Dendritic cell treated with granulocyte-macrophage colony-stimulating factor and Interleukin-4, amounts not matched to agents 40 ng/mL and 50 ng/mL, for 4 days (primary cell): ENCODE measurements around the gene TEDC2.

Experiments
- H3K27ac Mint-ChIP-seq: one replicate; pipeline ENCODE4 v1.8.0; 2022; ENCODE audit warnings: mild to moderate bottlenecking, mixed read lengths
- H3K27me3 Mint-ChIP-seq: one replicate; pipeline ENCODE4 v1.8.0; 2022; ENCODE audit warnings: mild to moderate bottlenecking, mixed read lengths
- H3K36me3 Mint-ChIP-seq: one replicate; pipeline ENCODE4 v1.8.0; 2022; ENCODE audit warnings: low read depth, mixed read lengths
- H3K4me1 Mint-ChIP-seq: one replicate; pipeline ENCODE4 v1.8.0; 2022; ENCODE audit warnings: low read depth, mixed read lengths
- H3K4me3 Mint-ChIP-seq: one replicate; pipeline ENCODE4 v1.8.0; 2022; ENCODE audit warnings: mild to moderate bottlenecking, moderate library complexity, mixed read lengths
- H3K9me3 Mint-ChIP-seq: one replicate; pipeline ENCODE4 v1.8.0; 2022; ENCODE audit warnings: mixed read lengths
- intact Hi-C: fragments of 100-400 bp; cut with micrococcal nuclease; formaldehyde crosslinking; loops from one replicate; pipeline ENCODE4 v1.15.0; 2022

TEDC2 gene

DNA sequence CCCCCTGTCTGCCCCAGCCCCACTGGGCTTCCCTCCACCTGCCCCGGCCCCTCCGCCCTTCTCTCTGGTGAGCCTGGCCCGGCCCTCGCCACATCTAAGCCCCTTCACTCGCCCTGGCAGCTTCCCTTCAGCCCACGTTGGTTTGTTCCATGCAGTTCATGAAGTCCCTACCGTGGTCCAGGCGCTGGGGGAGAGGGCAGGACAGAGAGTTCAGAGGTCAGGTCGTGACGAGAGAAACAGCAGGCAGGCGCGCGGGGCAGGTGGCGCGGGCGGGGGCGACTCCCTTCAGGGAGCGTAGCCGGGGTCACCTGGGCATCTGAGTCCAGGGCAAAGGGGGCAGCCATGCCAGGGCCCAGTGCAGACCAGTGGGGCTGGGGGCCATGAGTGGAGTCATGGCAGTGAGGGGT, 8.9 kb upstream of the TEDC2 start:
- H3K4me3 Mint-ChIP-seq: no peak overlapping the region
- H3K27me3 Mint-ChIP-seq: no peaks in the 10 kb centered on the region
- H3K9me3 Mint-ChIP-seq: no peaks in the 10 kb centered on the region
- no peaks in the 10 kb centered on the region for H3K4me1 Mint-ChIP-seq
- H3K36me3 Mint-ChIP-seq: peaks cover 89% of the 10 kb centered on the region
- intact Hi-C loops: no loop called here
- no peak overlapping the region for H3K27ac Mint-ChIP-seq

GRCh38 chr16:2451851-2452320, 8.0 kb upstream of the TEDC2 start:
- Mint-ChIP-seq H3K27me3 (no peaks in the 10 kb centered on the region), H3K36me3 (peaks cover 89% of the 10 kb centered on the region), H3K4me3 (no peak overlapping the region), H3K27ac (no peak overlapping the region), H3K4me1 (no peaks in the 10 kb centered on the region), H3K9me3 (no peaks in the 10 kb centered on the region)
- intact Hi-C loops: no loop called here

- H3K4me1 Mint-ChIP-seq: no peaks in the 10 kb centered on the region
- no peaks in the 10 kb centered on the region for H3K9me3 Mint-ChIP-seq
- H3K27ac Mint-ChIP-seq: no peak overlapping the region
- peaks cover 86% of the 10 kb centered on the region for H3K36me3 Mint-ChIP-seq
- no peaks in the 10 kb centered on the region for H3K27me3 Mint-ChIP-seq
- no peak overlapping the region for H3K4me3 Mint-ChIP-seq
- intact Hi-C loops: no loop called here
These were observed 7.3 kb upstream of the TEDC2 start for GRCh38 chr16:2452650-2453049.

GRCh38 chr16:2455081-2455845, 4.6 kb upstream of the TEDC2 start:
- H3K4me3 Mint-ChIP-seq: no peak overlapping the region
- intact Hi-C loops: no loop called here
- no peak overlapping the region for H3K27ac Mint-ChIP-seq
- peaks cover 7% of the 10 kb centered on the region for H3K4me1 Mint-ChIP-seq
- H3K9me3 Mint-ChIP-seq: no peaks in the 10 kb centered on the region
- H3K27me3 Mint-ChIP-seq: peaks cover 2% of the 10 kb centered on the region
- peaks cover 61% of the 10 kb centered on the region for H3K36me3 Mint-ChIP-seq

DNA sequence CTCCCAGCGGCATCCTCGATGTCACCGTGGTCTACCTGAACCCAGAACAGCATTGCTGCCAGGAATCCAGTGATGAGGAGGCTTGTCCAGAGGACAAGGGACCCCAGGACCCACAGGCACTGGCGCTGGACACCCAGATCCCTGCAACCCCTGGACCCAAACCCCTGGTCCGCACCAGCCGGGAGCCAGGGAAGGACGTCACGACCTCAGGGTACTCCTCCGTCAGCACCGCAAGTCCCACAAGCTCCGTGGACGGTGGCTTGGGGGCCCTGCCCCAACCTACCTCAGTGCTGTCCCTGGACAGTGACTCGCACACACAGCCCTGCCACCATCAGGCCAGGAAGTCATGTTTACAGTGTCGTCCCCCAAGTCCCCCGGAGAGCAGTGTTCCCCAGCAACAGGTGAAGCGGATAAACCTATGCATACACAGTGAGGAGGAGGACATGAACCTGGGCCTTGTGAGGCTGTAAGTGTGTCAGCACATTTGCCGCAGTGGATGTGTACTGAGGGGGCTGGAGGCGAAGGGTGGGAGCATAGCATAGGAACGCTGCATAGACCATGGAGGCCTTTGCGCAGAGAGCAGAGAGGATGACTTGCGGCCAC, 3.3 kb upstream of the TEDC2 start:
- intact Hi-C loops: no loop called here
- Mint-ChIP-seq H3K27ac (no peak overlapping the region), H3K4me3 (no peak overlapping the region), H3K4me1 (peaks cover 7% of the 10 kb centered on the region), H3K27me3 (peaks cover 2% of the 10 kb centered on the region), H3K36me3 (peaks cover 50% of the 10 kb centered on the region), H3K9me3 (no peaks in the 10 kb centered on the region)

- Mint-ChIP-seq H3K4me3 (no peak overlapping the region), H3K36me3 (peaks cover 44% of the 10 kb centered on the region), H3K27me3 (peaks cover 2% of the 10 kb centered on the region), H3K27ac (no peak overlapping the region), H3K4me1 (peaks cover 7% of the 10 kb centered on the region), H3K9me3 (no peaks in the 10 kb centered on the region)
- intact Hi-C loops: no loop called here
These were observed 2.6 kb upstream of the TEDC2 start for GRCh38 chr16:2457267-2457666.

DNA sequence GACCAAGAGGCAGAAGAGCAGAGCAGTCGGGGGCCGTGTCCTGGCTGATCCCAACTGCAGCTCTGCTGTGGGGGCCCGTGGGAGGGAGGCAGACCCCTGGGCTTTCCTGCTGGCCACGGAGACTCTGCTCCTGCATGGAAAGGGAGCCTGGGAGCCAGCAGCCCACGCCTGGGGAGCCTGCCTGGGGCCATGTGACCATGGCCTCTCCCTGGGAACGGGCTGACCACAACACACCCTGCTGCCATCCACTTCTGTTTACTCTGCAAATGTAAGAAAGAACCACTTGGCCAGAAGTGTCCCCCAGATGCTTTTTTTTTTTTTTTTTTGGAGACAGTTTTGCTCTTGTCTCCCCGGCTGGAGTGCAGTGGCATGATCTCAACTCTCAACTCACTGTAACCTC, 2.0 kb upstream of the TEDC2 start:
- Mint-ChIP-seq H3K4me3 (no peak overlapping the region), H3K27me3 (peaks cover 2% of the 10 kb centered on the region), H3K4me1 (peaks cover 7% of the 10 kb centered on the region), H3K27ac (no peak overlapping the region), H3K9me3 (no peaks in the 10 kb centered on the region), H3K36me3 (peaks cover 39% of the 10 kb centered on the region)
- intact Hi-C loops: no loop called here

DNA sequence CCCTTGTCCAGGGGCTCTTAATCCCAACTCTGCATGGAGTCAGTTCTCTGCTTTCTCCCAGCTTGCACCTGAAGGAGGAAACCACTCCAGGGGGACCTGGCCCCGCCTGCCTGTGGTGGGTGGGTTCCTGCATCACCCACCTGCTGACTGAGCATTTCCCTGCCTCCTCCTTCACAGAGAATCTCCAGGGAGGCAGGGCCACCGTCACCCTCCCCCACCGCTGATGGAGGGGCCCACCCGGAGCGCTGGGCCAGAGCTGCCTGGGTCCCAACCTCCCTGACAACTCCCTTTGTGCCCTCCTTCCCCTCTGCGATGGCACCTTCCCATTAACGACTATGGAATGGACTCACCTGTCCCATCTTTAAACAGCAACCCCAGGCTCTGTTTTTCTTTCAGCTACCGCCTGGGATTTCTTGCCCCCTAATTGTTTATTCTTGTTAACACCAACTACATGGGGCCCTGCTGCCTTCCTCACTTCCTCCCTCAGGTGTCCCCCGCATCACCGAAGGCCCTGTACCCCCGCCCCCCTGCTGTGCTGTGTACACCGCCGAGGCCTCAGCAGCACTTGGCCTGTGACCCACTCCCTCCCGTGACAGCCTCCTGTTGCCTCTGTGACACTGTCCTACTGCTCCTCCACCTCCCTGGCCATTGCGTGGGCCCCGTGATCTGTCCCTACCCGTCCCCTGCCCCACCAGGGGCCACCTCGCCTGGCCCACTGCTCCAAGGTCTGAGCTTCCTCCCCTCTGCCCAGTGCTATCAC, 842 bp upstream of the TEDC2 start:
- Mint-ChIP-seq H3K36me3 (peaks cover 30% of the 10 kb centered on the region), H3K4me3 (peak overlapping the region; percentile 87), H3K9me3 (no peaks in the 10 kb centered on the region), H3K27me3 (peaks cover 2% of the 10 kb centered on the region), H3K4me1 (peaks cover 15% of the 10 kb centered on the region), H3K27ac (peak overlapping the region; percentile 23)
- intact Hi-C loops: no loop called here

- Mint-ChIP-seq H3K9me3 (no peaks in the 10 kb centered on the region), H3K27me3 (peaks cover 2% of the 10 kb centered on the region), H3K27ac (no peak overlapping the region), H3K4me3 (peak overlapping the region; percentile 87), H3K4me1 (peaks cover 17% of the 10 kb centered on the region), H3K36me3 (peaks cover 20% of the 10 kb centered on the region)
- intact Hi-C loops: no loop called here
These were observed 443 bp downstream of the TEDC2 start for GRCh38 chr16:2460391-2460713.

- Mint-ChIP-seq H3K27ac (no peak overlapping the region), H3K36me3 (peaks cover 14% of the 10 kb centered on the region), H3K4me1 (peaks cover 17% of the 10 kb centered on the region), H3K9me3 (no peaks in the 10 kb centered on the region), H3K4me3 (no peak overlapping the region), H3K27me3 (peaks cover 3% of the 10 kb centered on the region)
- intact Hi-C loops: no loop called here
These were observed 1.0 kb downstream of the TEDC2 start for GRCh38 chr16:2460916-2461315.

GRCh38 chr16:2462031-2462866, 2.3 kb downstream of the TEDC2 start:
- Mint-ChIP-seq H3K4me3 (no peak overlapping the region), H3K4me1 (peaks cover 17% of the 10 kb centered on the region), H3K9me3 (no peaks in the 10 kb centered on the region), H3K36me3 (peaks cover under 1% of the 10 kb centered on the region), H3K27ac (no peak overlapping the region), H3K27me3 (peaks cover 16% of the 10 kb centered on the region)
- intact Hi-C loops: no loop called here

DNA sequence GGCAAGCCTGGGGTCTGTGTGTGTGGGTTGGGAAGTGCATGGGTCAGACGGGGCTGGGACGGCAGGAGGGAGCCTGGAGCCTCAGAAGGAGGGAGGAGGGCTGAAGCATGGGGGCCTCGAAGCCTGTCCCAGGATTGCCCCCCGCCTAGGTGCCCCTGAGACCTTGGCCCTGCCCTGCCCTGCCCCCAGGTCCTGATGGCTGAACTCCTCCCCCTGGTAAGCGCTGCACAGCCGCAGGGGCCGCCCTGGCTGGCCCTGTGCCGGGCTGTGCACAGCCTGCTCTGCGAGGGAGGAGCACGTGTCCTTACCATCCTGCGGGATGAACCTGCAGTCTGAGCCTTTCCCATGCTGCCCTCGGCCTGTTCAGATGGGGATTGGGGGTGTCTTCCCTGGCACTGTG, 4.4 kb downstream of the TEDC2 start:
- Mint-ChIP-seq H3K36me3 (no peaks in the 10 kb centered on the region), H3K27ac (no peak overlapping the region), H3K4me1 (peaks cover 29% of the 10 kb centered on the region), H3K27me3 (peaks cover 33% of the 10 kb centered on the region), H3K9me3 (no peaks in the 10 kb centered on the region), H3K4me3 (no peak overlapping the region)
- intact Hi-C loops: no loop called here

DNA sequence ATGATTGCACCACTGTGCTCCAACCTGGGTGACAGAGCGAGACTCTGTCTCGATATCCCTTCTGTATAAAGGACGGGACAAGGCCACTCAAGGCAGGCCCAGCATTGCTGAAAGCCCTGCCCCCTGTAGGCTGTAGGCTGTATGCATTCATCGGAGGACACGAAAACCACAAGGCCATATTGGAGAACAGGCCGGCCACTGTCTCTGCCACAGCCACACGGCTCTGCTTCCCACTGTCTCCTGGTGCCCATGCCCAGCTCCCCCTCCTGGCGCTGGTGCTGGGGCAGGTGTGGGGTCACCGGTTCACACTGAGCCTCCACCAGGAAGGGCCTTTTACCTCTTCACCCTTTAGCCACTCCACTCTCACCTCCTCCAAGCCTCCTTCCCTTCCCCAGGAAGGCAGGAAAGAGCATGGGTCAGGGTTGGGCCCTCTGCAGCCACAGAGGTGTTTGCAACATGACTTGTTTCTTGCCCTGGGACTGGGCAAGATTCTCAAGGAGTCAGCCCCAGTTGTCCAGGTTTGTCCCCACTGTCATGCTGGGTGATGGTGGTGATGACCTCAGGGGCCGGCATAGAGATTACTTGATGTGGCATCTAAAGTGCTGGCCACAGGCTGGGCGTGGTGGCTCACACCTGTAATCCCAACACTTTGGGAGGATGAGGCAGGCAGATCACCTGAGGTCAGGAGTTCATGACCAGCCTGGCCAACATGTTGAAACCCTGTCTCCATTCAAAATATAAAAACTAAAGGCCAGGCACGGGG, 5.9 kb downstream of the TEDC2 start:
- H3K4me1 Mint-ChIP-seq: peaks cover 35% of the 10 kb centered on the region
- no peaks in the 10 kb centered on the region for H3K9me3 Mint-ChIP-seq
- H3K27ac Mint-ChIP-seq: peak overlapping the region; percentile 4
- intact Hi-C loops: no loop called here
- no peak overlapping the region for H3K4me3 Mint-ChIP-seq
- no peaks in the 10 kb centered on the region for H3K36me3 Mint-ChIP-seq
- H3K27me3 Mint-ChIP-seq: peaks cover 46% of the 10 kb centered on the region
